ENCODE measurements around the gene EYS. TPM values are rescaled to one million over a fixed set of nuclear protein-coding genes. Genes with fewer than 3 reads are reported as not detected.

The EYS gene
- total RNA-seq, 1 donor from 2014 or later, result not detected

DNA sequence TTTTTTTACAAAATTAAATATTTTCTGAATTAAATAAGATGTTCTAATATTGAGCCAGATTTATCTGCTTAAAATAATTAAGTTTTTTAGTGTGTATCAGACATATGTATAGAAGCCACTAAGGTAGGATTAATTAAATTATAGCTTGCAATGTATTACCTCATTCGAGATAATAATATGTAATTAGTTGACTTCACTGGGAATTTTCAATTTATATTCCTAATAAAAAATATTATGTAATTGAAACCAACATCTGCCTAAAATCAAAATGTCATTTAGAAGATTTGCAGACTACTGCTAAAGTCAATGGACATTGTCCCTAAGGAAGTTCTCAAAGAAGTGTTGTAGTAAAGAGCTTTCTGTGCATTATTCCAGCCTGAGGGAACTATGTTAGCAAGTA lies 254.7 kb downstream of the EYS start:
- no peak for DNase-seq (ENCODE audit: low spot score in 2 of 2)
- Histone ChIP-seq H3K27ac (no peak overlapping the region), H3K4me3 (no peak overlapping the region), H3K9me3 (no peaks in the 10 kb centered on the region), H3K27me3 (no peaks in the 10 kb centered on the region), H3K36me3 (no peaks in the 10 kb centered on the region), H3K4me1 (no peaks in the 10 kb centered on the region)
- TF ChIP-seq, protein P1, sequence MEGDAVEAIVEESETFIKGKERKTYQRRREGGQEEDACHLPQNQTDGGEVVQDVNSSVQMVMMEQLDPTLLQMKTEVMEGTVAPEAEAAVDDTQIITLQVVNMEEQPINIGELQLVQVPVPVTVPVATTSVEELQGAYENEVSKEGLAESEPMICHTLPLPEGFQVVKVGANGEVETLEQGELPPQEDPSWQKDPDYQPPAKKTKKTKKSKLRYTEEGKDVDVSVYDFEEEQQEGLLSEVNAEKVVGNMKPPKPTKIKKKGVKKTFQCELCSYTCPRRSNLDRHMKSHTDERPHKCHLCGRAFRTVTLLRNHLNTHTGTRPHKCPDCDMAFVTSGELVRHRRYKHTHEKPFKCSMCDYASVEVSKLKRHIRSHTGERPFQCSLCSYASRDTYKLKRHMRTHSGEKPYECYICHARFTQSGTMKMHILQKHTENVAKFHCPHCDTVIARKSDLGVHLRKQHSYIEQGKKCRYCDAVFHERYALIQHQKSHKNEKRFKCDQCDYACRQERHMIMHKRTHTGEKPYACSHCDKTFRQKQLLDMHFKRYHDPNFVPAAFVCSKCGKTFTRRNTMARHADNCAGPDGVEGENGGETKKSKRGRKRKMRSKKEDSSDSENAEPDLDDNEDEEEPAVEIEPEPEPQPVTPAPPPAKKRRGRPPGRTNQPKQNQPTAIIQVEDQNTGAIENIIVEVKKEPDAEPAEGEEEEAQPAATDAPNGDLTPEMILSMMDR (IDR thresholded peaks at IDR 0.05), result no peak
- intact Hi-C loops (cut with DNase I), result no loop called here

DNA sequence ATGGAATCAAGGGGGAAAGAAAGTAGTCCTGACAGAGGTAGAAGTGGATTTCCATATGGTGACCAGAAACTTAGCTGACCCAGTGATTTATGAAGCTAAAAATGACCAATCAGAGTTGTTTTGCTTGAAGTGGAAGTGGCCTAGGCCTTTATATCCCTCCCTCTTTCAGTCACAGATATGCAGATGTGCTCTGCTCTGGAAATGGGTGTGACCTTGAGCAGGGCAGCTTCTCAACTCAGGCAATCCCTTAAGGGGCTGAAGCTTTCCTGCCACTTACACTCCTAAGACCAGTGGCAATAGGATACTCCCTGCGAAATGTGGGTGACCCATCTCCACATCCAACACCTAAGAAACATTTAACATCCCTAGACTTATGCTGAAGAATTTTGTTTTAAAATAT lies 256.6 kb downstream of the EYS start:
- intact Hi-C loops (cut with DNase I), result no loop called here
- Histone ChIP-seq H3K27me3 (no peaks in the 10 kb centered on the region), H3K4me1 (no peaks in the 10 kb centered on the region), H3K9me3 (no peaks in the 10 kb centered on the region), H3K36me3 (no peaks in the 10 kb centered on the region), H3K4me3 (no peak overlapping the region), H3K27ac (no peak overlapping the region)
- TF ChIP-seq, protein P1 (IDR thresholded peaks at IDR 0.05), result no peak
- DNase-seq (ENCODE audit: low spot score in 2 of 2), result no peak

DNA sequence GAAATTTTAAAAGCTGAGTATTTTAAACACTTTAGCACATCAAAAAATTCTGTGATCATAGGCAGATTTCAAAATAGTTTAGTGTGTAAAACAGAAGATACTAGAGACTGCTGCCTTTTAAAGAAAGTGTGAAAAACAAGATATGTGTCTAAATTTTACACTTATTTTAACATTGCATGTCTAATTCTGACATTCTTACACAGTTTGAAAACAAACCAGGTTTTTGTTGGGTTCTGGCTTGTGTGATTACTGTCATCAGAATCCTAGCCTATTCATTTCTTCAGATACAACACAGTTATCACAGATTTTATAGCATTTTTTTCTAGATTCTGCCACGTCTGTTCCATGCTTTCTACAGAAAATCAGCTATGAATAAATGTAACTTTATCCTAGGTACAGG lies 257.1 kb downstream of the EYS start:
- TF ChIP-seq, protein P1 (IDR thresholded peaks at IDR 0.05), result no peak
- no peak for DNase-seq (ENCODE audit: low spot score in 2 of 2)
- Histone ChIP-seq H3K27me3 (no peaks in the 10 kb centered on the region), H3K27ac (no peak overlapping the region), H3K4me3 (no peak overlapping the region), H3K9me3 (no peaks in the 10 kb centered on the region), H3K36me3 (no peaks in the 10 kb centered on the region), H3K4me1 (no peaks in the 10 kb centered on the region)
- intact Hi-C loops (cut with DNase I), result no loop called here

DNA sequence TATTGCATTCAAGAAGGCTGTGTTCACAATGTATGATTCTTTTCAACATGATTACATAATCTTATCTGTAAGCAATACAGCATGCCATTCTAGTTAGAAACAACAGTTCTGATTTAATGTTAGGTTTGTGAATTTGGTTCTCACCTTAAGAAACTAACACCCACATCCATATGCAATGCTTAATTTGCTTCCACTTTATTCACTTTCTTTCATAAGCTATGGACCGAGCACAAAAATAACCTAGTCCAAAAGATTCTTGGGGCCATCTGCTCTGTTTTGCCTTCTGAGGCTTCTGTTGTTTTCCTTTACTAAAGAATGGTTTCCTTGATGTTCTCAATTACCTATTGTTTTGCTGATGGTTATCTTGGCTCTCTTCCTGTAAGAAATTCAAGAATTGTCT lies 258.2 kb downstream of the EYS start:
- H3K4me1 ChIP-seq, result no peaks in the 10 kb centered on the region
- TF ChIP-seq, protein P1 (IDR thresholded peaks at IDR 0.05), result no peak
- DNase-seq (ENCODE audit: low spot score in 2 of 2), result no peak
- H3K4me3 ChIP-seq, result no peak overlapping the region
- no peaks in the 10 kb centered on the region for H3K9me3 ChIP-seq
- no peak overlapping the region for H3K27ac ChIP-seq
- intact Hi-C loops (cut with DNase I), result no loop called here
- H3K27me3 ChIP-seq, result no peaks in the 10 kb centered on the region
- H3K36me3 ChIP-seq, result no peaks in the 10 kb centered on the region

DNA sequence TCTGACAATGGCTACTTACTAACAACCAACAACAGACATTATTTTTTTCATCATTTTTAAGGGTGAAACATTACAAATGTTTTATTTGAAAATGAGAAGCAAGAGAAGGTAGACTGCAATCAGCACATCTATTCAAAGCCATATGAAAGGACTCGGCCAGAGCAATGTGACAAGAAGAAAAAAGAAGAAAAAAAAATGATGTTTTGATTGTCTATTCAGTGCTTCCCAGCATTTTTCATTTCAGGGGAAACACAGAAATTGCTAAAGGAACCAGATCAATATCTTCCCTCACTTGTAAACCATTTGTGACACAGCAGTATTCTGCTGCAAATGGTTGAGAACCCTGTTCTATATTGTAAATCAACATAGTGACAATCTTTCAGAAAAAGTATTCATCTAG lies 270.7 kb downstream of the EYS start:
- H3K4me1 ChIP-seq, result no peaks in the 10 kb centered on the region
- no peak overlapping the region for H3K27ac ChIP-seq
- H3K9me3 ChIP-seq, result no peaks in the 10 kb centered on the region
- no peak for DNase-seq (ENCODE audit: low spot score in 2 of 2)
- intact Hi-C loops (cut with DNase I), result no loop called here
- no peaks in the 10 kb centered on the region for H3K27me3 ChIP-seq
- H3K36me3 ChIP-seq, result no peaks in the 10 kb centered on the region
- H3K4me3 ChIP-seq, result no peak overlapping the region
- TF ChIP-seq, protein P1 (IDR thresholded peaks at IDR 0.05), result no peak

DNA sequence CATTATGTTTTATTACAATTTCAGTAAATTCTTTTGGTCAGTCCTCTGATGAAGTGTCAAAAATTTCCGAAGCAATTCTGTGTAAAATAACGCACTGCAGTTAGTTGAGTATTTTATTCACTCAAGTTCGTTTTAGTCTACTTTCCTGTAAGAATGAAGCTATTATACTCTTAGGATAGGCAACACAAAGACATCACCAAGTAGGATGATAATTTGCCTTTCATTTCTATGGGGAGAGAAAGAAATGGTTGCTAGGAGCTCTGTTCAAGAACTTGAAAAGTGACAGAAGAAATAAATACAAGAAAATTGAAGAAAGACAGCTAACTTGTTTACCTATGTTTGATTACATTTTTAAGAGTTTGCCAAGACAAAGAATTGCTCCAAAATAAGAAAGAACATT lies 290.4 kb downstream of the EYS start:
- H3K27me3 ChIP-seq, result no peaks in the 10 kb centered on the region
- H3K9me3 ChIP-seq, result no peaks in the 10 kb centered on the region
- TF ChIP-seq, protein P1 (IDR thresholded peaks at IDR 0.05), result no peak
- no peak for DNase-seq (ENCODE audit: low spot score in 2 of 2)
- H3K36me3 ChIP-seq, result no peaks in the 10 kb centered on the region
- no peaks in the 10 kb centered on the region for H3K4me1 ChIP-seq
- intact Hi-C loops (cut with DNase I), result no loop called here
- H3K4me3 ChIP-seq, result no peak overlapping the region
- H3K27ac ChIP-seq, result no peak overlapping the region

Measured in ascending aorta (tissue), 2 donors.